Measurements from ENCODE around the gene NHS.

NHS gene

GRCh38 chrX:17456526-17456925 lies 81.5 kb downstream of the NHS start:
- no peak for DNase-seq

DNA sequence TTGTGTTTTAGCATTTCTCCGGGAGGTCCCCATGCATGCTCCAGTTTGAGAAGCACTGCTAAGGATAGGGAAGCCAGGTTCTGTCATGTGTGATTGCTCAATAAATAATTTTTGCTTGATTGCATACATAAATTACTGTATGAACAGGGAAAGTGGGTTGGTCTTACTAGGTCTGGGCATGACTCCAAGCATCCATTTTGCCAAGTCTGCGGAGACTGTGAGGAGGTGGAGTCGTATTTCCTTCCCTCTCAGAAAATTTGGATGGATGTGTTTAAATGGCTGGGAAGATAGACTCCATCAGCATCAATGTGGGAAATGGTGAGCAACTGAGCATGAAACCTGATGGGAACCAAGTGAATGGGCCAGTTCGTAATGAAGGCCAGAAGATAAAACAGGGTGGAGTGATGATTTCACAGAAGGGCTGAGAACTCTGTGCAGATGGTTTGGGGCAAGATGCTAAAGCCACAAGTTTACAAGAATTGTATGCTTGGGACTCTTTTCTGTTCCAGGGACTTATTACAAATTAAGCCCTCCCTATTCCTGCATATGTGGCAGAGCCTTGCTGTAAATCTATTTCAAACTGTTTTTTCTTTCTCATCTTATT lies 84.1 kb downstream of the NHS start:
- no peak for DNase-seq

GRCh38 chrX:17459661-17460060 lies 84.7 kb downstream of the NHS start:
- no peak for DNase-seq

DNA sequence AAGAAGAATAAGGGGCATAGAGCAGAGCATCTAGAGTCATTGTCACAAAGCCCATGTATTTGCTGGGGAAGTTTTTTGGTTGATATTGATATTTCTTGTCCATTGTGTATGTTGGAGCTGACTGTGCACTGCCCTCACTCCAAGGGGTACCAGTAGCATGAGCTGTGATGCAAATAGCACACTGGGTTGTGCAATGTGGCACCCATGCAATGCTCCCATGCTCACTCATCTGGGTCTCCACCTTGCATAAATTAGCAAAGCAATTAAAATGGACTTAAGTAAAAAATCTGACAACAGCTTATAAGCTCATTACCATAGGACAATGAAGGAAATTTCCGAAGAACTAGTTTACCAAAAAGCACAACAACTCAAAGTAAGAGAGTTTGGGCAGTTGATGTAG lies 87.9 kb downstream of the NHS start:
- DNase-seq = no peak

- no peak for DNase-seq
Measured at GRCh38 chrX:17464194-17464593, 89.2 kb downstream of the NHS start.

DNA sequence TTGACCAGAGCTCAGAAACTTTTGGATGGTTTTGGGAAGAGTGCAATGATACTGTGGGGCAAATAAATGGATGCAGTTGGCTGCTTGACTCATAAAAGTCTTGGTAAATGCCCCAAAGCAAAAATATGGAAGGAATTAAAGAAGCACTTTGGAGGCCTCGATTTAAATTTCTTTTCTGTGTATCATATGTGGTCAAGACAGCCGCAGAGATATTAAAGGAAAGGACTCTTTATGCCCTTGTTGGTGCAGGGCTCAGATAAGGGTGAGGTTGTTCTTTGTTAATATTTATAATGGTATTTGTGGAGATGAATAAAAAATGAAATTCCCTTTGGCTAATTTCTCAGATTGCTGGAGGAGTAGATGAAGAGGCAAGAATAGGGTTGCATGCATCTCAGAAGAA lies 90.2 kb downstream of the NHS start:
- no peak for DNase-seq

- DNase-seq = no peak
Measured at GRCh38 chrX:17465802-17466201, 90.8 kb downstream of the NHS start.

- no peak for DNase-seq
Measured at GRCh38 chrX:17470136-17470535, 95.1 kb downstream of the NHS start.

DNA sequence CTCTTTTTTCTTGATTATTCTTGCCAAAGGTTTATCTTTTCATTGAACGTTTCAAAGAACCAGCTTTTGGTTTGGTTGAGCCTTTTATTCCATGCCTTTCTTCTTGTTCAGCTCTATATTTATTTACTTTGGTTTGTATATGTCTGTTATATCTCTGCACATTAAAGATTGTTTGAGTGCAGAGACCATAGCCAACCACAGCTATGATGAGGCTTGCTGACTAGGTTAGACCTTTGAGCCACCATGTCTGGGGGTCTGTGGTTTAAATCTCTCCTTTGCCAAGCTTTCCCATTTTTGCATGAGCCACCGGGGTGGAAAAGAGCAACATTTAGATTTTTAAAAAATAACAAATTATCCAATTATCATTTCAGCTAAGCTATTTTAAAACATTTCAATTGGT lies 96.1 kb downstream of the NHS start:
- no peak for DNase-seq

DNA sequence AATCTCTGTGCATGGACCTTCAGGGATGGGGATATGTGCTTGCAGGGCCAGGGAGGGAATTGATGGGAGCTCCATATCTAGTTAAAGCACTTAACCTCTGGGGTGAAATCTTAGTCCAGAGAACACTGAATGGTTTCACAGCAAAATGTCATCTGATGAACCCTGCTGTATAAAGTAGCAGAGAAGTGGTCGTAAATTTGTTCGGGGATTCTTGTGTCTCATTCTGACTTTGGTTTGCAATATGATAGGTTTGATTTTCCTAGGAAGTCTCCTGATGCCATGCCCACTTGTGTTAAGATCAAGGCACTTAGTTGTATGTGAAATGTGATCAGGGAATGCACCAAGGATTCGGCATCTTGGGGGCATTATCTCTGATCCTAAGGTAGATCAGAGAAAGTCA lies 96.9 kb downstream of the NHS start:
- DNase-seq = no peak

DNA sequence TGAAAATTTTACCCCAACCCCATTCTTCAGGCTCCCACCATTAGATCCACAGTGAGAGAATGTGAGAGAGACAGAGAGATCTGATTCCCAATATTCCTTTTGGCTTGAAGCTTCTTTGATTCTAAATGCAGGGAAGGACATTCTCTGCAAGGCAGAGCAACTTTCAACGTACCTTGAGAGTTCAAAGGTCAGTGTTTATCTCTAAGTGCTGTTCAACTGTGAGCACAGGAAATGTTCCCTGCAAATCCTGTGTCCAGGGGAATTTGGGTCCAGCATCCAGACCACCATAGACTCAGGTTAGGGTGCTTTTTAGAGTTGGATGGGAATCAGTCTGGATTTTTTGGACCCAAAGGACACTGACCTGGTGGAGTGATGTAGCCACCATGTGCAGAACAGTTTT lies 97.4 kb downstream of the NHS start:
- no peak for DNase-seq

DNA sequence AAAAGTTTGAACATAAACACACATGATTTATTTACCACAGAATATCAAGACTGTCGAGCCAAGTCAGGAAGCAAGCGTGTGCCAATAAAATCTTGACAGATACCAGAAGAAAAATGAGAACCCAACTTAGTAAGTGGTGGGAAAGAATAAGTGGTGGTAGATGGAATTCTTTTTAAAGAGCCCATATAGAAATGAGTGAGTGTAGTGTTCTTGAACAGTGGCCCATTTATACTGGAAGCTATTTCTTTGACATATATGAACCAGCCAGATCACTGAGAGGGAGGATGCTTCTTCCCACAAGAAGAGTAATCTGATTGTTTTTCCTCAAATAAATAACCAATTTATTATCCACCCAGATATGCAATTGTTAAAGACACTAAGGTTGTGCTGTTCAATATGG lies 98.0 kb downstream of the NHS start:
- DNase-seq = no peak

GRCh38 chrX:17474892-17475291 lies 99.9 kb downstream of the NHS start:
- DNase-seq = no peak

GRCh38 chrX:17475449-17476217 lies 100.6 kb downstream of the NHS start:
- no peak for DNase-seq

GRCh38 chrX:17476411-17476810 lies 101.4 kb downstream of the NHS start:
- no peak for DNase-seq

- no peak for DNase-seq
Measured at GRCh38 chrX:17481086-17481485, 106.1 kb downstream of the NHS start.

- no peak for DNase-seq
Measured at GRCh38 chrX:17484592-17484991, 109.6 kb downstream of the NHS start.

DNA sequence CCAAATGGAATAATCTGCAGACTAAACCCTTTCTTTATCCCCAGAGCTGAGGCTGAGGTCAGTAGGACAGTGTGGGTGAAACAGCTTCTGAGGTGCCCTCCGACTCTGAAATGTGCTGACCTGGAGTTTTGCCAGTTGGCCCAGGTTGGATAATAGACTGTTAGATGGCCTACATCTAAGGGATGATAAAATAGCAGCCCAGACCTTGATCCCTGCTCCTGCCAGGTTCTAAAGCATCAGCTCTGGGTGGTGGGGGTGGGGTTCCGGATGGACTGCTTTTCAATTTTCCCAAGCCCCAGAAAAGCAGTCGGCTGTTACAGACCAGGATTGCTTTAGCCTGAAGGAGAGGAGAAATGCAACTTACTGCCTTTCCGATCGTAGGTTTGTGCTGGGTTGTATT lies 110.4 kb downstream of the NHS start:
- no peak for DNase-seq

DNA sequence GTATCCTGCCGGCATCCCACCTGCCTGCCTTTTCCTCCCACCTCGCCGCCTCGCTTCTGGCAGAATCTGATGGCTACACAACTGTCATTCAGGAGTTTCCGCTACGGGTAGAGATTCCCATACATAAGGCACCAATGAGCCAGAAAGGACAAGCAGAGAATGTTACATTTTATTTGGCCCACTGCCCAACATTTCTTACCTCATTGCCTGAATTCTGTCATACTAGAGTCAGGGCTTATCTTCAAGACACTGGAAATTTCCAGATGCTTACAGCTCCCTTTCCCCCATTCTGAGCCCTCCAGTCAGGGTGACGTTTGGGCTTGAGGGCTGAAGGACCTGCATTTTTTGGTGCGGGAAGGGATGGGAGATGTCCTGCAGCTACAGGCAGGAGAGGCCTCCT lies 113.0 kb downstream of the NHS start:
- no peak for DNase-seq

DNA sequence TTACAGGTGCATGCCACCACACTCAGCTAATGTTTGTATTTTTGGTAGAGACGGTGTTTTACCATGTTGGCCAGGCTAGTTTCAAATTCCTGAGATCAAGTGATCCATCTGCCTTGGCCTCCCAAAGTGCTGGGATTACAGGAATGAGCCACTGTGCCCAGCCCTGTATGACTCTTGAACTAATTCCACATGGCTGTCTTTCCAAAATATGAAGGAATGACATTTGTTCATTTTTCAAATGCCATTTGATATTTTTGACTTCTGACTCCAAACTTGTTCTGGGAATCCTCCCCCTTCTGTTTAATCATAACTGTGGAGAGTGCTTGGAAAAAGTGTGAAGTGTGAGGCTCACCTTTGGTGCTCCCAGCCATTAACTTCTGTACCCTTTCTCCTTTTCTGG lies 119.2 kb downstream of the NHS start:
- no peak for DNase-seq

DNA sequence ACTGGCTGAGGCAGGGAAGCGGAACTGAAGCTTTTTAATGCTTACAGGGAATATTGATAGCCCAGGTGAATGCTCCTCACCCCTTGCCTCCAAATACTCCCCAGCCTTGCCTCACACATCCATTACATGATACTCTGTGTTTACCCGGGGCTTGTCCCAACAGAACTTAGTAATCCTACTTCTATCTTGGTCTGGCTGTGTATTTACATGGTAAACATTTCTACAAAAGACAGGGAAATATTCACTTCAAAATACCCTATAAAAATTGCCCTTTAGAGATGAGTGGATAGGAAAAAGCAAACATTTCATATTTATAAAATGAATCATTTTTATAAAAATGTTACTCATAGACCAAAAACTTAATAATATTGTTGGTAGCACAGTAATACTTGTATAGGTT lies 120.1 kb downstream of the NHS start:
- DNase-seq = no peak

DNA sequence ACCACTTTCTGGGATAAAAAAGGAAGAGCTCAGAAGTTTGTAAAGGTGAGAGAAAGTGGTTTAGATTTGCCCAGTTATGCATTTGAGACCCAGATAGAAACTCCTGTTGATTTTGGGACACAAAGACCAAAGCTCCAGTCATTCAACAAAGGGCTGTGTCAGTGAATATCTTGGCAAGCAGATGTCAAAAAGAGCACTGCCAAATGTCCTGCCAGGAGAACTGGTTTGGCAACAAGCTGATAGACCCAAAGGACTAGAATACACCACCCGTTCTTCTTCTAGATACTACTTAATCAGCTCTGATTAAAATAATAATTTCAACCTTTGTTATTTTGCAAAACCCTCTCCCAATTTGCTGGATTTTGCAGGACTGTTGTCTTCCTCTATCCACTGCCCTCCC lies 121.4 kb downstream of the NHS start:
- no peak for DNase-seq

GRCh38 chrX:17497193-17497592 lies 122.2 kb downstream of the NHS start:
- DNase-seq = no peak

DNA sequence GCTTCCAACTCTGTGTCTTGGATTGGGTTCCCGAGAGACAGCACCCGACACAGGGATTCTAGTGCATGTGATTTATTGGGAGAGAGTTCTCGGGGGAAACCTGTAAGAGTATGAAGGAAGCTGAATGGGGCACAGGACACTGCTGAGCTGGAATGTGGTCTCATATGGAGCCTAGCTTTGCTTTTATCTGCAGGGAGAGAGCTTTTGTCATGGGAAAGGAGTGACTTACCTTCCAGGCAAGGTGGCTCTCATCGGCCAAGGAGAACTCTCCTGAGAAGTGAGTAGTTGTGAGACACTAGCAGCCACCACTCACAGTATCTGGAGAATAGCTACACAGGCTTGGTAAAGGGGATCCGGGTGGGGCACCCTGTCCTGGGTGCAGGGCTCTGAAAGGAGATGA lies 124.5 kb downstream of the NHS start:
- no peak for DNase-seq

- no peak for DNase-seq
Measured at GRCh38 chrX:17500145-17500579, 125.2 kb downstream of the NHS start.

Data from T-helper 9 cell (primary cell).